ENCODE data around the gene UBE2QL1. TPM values are rescaled to one million over a fixed set of nuclear protein-coding genes. Genes with fewer than 3 reads are reported as not detected.

UBE2QL1 gene
- total and polyA plus RNA-seq, 8 donors: 0.13 to 2.4 (median 0.63) TPM

DNA sequence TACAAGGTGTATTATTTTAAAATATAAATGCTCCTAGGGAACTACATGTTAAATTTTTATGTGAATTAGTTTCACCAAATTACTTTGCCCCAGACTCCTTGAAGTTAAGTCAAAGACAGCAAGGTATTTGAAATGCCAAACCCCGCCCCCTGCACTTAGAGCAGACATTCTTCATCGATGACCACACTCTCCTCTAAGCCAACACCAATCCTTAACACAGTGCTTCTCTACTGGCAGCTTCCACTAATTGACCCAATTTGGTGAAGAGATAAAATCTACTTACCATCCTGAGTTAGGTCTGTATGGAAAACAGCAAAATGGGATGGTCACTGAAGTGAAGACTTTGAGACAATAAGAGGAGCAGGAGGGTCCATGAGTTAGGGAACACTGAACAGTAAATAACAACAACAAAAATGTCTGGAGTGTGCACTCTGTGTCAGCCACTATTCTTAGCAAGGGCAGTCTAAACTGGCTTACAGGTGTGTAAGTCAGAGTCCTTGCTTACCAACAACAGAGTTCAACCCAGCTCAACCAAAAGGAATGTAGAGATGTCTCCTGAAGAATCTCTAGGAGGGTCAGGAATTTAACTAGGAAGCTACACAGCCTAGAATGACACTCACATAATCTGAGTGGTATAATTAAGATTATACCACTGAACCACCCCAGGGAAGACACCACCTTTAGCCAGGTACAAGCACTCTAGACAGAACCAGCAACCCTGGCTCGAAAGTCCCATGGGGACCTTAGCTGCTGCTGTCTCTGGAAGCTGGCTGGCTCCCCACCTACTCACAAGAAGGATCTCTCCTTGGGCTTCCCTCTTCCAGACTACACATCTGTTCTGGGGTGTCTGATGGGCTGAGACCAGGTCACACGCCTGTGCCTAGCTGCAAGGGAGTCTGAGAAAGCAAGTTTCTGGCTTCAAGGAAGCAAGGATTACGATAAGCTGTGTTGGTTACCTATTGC is 8.8 kb upstream of the UBE2QL1 start:
- intact Hi-C loops (cut with DNase I): no loop called here
- DNase-seq (no peak), ATAC-seq (no peak), FAIRE-seq (no peak)
- Histone ChIP-seq H3K4me1 (no peaks in the 10 kb centered on the region), H3K27me3 (no peaks in the 10 kb centered on the region), H3K9me3 (no peaks in the 10 kb centered on the region), H3K36me3 (no peaks in the 10 kb centered on the region), H3K4me3 (no peak overlapping the region), H3K27ac (no peak overlapping the region)
- 65 to 80% methylated on average over 5 of the region's 5 CpGs for WGBS, 2 donors
- TF ChIP-seq, protein P1, sequence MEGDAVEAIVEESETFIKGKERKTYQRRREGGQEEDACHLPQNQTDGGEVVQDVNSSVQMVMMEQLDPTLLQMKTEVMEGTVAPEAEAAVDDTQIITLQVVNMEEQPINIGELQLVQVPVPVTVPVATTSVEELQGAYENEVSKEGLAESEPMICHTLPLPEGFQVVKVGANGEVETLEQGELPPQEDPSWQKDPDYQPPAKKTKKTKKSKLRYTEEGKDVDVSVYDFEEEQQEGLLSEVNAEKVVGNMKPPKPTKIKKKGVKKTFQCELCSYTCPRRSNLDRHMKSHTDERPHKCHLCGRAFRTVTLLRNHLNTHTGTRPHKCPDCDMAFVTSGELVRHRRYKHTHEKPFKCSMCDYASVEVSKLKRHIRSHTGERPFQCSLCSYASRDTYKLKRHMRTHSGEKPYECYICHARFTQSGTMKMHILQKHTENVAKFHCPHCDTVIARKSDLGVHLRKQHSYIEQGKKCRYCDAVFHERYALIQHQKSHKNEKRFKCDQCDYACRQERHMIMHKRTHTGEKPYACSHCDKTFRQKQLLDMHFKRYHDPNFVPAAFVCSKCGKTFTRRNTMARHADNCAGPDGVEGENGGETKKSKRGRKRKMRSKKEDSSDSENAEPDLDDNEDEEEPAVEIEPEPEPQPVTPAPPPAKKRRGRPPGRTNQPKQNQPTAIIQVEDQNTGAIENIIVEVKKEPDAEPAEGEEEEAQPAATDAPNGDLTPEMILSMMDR (IDR thresholded peaks at IDR 0.05): no peak

DNA sequence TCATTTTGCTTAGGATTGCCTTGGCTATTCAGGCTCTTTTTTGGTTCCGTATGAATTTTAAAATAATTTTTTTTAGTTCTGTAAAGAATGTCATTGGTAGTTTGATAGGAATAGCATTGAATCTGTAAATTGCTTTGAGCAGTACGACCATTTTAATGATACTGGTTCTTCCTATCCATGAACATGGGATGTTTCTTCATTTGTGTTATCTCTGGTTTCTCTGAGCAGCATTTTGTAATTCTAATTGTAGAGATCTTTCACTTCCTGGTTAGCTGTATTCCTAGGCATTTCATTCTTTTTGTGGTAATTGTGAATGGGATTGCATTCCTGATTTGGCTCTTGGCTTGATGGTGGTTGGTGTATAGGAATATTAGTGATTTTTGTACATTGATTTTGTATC is 6.3 kb upstream of the UBE2QL1 start:
- intact Hi-C loops (cut with DNase I): no loop called here
- FAIRE-seq: no peak
- WGBS, 2 donors: 56 to 76% methylated on average over 2 of the region's 2 CpGs

DNA sequence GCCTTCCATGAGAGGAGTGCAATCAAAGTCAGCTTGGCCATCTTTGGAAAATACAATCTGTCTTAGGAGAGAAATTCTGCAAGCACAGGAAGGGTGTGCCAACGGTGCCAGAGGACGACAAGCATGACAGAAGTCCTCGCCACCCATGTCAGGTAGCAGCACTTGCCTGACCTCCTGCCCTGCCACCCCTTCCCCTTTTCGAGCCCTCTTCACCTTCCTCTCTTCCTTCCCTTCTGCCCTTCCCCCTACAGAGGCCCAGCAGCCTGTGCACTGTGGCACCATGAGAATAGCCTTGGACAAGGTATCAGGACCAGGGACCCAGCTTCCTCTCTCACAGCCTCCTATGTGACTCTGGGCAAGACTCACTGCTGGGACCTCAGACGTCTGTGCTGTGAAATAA is 5.3 kb upstream of the UBE2QL1 start:
- Histone ChIP-seq H3K27me3 (no peaks in the 10 kb centered on the region), H3K4me3 (no peak overlapping the region), H3K4me1 (no peaks in the 10 kb centered on the region), H3K9me3 (no peaks in the 10 kb centered on the region), H3K36me3 (no peaks in the 10 kb centered on the region), H3K27ac (no peak overlapping the region)
- TF ChIP-seq, protein P1 (IDR thresholded peaks at IDR 0.05): no peak
- intact Hi-C loops (cut with DNase I): no loop called here
- no peak for DNase-seq
- WGBS, 2 donors: 57 to 69% methylated on average over 5 of the region's 5 CpGs
- ATAC-seq: no peak
- no peak for FAIRE-seq

More for the DNA sequence above, 6.3 kb upstream of the UBE2QL1 start:
- TF ChIP-seq, protein P1 (IDR thresholded peaks at IDR 0.05): no peak
- Histone ChIP-seq H3K4me3 (no peak overlapping the region), H3K4me1 (no peaks in the 10 kb centered on the region), H3K27me3 (no peaks in the 10 kb centered on the region), H3K36me3 (no peaks in the 10 kb centered on the region), H3K9me3 (no peaks in the 10 kb centered on the region), H3K27ac (no peak overlapping the region)
- ATAC-seq (no peak), DNase-seq (no peak)

DNA sequence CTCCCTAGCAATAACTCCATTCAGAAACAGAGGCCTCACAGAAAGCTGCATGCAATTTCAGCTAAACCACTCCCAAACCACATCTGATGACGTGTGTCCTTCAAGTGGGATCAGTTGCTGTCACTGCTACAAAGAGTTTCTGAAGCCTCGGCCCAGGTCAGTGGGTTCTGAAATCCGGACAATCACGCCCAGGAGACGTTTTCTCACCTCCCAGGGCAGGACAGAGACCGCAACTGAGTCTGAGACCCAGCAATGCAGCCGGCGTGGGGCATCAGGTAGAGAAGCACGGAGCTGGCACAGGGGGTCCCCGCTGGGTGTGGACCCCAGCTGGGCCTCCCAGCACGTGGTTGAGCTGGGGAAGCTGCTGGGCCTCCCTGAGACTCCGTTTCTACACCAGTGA is 2.6 kb upstream of the UBE2QL1 start:
- intact Hi-C loops (cut with DNase I): no loop called here
- DNase-seq (no peak), ATAC-seq (no peak), FAIRE-seq (no peak)
- peaks cover 0 to 5% (median 0%) of the 10 kb centered on the region in 3 donors for H3K4me1 ChIP-seq
- no peaks in the 10 kb centered on the region for H3K9me3 ChIP-seq
- no peaks in the 10 kb centered on the region for H3K36me3 ChIP-seq
- H3K4me3 ChIP-seq: no peak overlapping the region
- 70 to 73% methylated on average over 12 of the region's 12 CpGs for WGBS, 2 donors
- H3K27me3 ChIP-seq: peaks cover 0 to 11% (median 4%) of the 10 kb centered on the region in 4 donors
- TF ChIP-seq, protein P1 (IDR thresholded peaks at IDR 0.05): no peak
- no peak overlapping the region for H3K27ac ChIP-seq

Measured in pancreas (tissue), 10 donors.